Measurements from ENCODE around the gene ASF1B.
A peak's percentile ranks its signal among the peaks of the same experiment; 100 is the strongest.

ASF1B gene

GRCh38 chr19:14078411-14078810, 58.0 kb downstream of the ASF1B start:
- Histone ChIP-seq H4K20me1 (ENCODE audit: low read depth, low read length) (no peaks in the 10 kb centered on the region), H3K9ac (ENCODE audit: low read length) (no peak overlapping the region), H3K27ac (ENCODE audit: low read depth, low read length) (no peak overlapping the region), H3K4me3 (ENCODE audit: insufficient read depth, low read length, poor library complexity, severe bottlenecking) (no peak overlapping the region), H3F3A (ENCODE audit: insufficient read depth) (no peaks in the 10 kb centered on the region; the same call in 1 of the 2 replicates), H2AFZ (ENCODE audit: low read depth, low read length, severe bottlenecking) (no peak overlapping the region), H3K9me3 (ENCODE audit: insufficient read depth, low read length) (no peaks in the 10 kb centered on the region), H3K9me2 (replicated peaks; ENCODE audit: insufficient read depth, low read length) (no peaks in the 10 kb centered on the region), H3K27me3 (ENCODE audit: low read length) (no peaks in the 10 kb centered on the region), H3K36me3 (ENCODE audit: low read length) (no peaks in the 10 kb centered on the region), H3K79me2 (ENCODE audit: insufficient read depth, low read length) (no peaks in the 10 kb centered on the region), H3K4me2 (ENCODE audit: low read depth, low read length, poor library complexity, severe bottlenecking) (no peak overlapping the region)
- TF ChIP-seq, protein P1, sequence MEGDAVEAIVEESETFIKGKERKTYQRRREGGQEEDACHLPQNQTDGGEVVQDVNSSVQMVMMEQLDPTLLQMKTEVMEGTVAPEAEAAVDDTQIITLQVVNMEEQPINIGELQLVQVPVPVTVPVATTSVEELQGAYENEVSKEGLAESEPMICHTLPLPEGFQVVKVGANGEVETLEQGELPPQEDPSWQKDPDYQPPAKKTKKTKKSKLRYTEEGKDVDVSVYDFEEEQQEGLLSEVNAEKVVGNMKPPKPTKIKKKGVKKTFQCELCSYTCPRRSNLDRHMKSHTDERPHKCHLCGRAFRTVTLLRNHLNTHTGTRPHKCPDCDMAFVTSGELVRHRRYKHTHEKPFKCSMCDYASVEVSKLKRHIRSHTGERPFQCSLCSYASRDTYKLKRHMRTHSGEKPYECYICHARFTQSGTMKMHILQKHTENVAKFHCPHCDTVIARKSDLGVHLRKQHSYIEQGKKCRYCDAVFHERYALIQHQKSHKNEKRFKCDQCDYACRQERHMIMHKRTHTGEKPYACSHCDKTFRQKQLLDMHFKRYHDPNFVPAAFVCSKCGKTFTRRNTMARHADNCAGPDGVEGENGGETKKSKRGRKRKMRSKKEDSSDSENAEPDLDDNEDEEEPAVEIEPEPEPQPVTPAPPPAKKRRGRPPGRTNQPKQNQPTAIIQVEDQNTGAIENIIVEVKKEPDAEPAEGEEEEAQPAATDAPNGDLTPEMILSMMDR (IDR thresholded peaks at IDR 0.05; ENCODE audit: insufficient read depth, low read length, poor library complexity, severe bottlenecking), result no peak
- no peak for TF ChIP-seq EZH2phosphoT487 (conservative IDR thresholded peaks at IDR 0.05; ENCODE audit: low read length)

GRCh38 chr19:14073925-14074838, 62.2 kb downstream of the ASF1B start:
- no peaks in the 10 kb centered on the region for H3K9me2 ChIP-seq (replicated peaks; ENCODE audit: insufficient read depth, low read length)
- peak overlapping the region; percentile 43 for H3K27ac ChIP-seq (ENCODE audit: low read depth, low read length)

GRCh38 chr19:14073261-14073924, 63.0 kb downstream of the ASF1B start:
- Histone ChIP-seq H3K79me2 (ENCODE audit: insufficient read depth, low read length) (no peaks in the 10 kb centered on the region), H3K36me3 (ENCODE audit: low read length) (no peaks in the 10 kb centered on the region), H2AFZ (ENCODE audit: low read depth, low read length, severe bottlenecking) (peak overlapping the region; percentile 77), H3K27me3 (ENCODE audit: low read length) (no peaks in the 10 kb centered on the region), H4K20me1 (ENCODE audit: low read depth, low read length) (no peaks in the 10 kb centered on the region), H3K9ac (ENCODE audit: low read length) (peak overlapping the region; percentile 58), H3K4me2 (ENCODE audit: low read depth, low read length, poor library complexity, severe bottlenecking) (peak overlapping the region; percentile 99), H3K9me3 (ENCODE audit: insufficient read depth, low read length) (no peaks in the 10 kb centered on the region), H3K9me2 (replicated peaks; ENCODE audit: insufficient read depth, low read length) (no peaks in the 10 kb centered on the region), H3K4me3 (ENCODE audit: insufficient read depth, low read length, poor library complexity, severe bottlenecking) (peak overlapping the region; percentile 62), H3F3A (ENCODE audit: insufficient read depth) (no peaks in the 10 kb centered on the region; the same call in 1 of the 2 replicates), H3K27ac (ENCODE audit: low read depth, low read length) (peak overlapping the region; percentile 43)
- TF ChIP-seq, protein P1 (IDR thresholded peaks at IDR 0.05; ENCODE audit: insufficient read depth, low read length, poor library complexity, severe bottlenecking), result peak; percentile 16
- TF ChIP-seq EZH2phosphoT487 (conservative IDR thresholded peaks at IDR 0.05; ENCODE audit: low read length), result no peak

More at GRCh38 chr19:14073925-14074838, 62.2 kb downstream of the ASF1B start:
- H3K9me3 ChIP-seq (ENCODE audit: insufficient read depth, low read length), result no peaks in the 10 kb centered on the region
- H4K20me1 ChIP-seq (ENCODE audit: low read depth, low read length), result no peaks in the 10 kb centered on the region
- no peaks in the 10 kb centered on the region; the same call in 1 of the 2 replicates for H3F3A ChIP-seq (ENCODE audit: insufficient read depth)
- TF ChIP-seq, protein P1 (IDR thresholded peaks at IDR 0.05; ENCODE audit: insufficient read depth, low read length, poor library complexity, severe bottlenecking), result no peak
- TF ChIP-seq EZH2phosphoT487 (conservative IDR thresholded peaks at IDR 0.05; ENCODE audit: low read length), result no peak
- peak overlapping the region; percentile 58 for H3K9ac ChIP-seq (ENCODE audit: low read length)
- H3K36me3 ChIP-seq (ENCODE audit: low read length), result no peaks in the 10 kb centered on the region
- H3K4me3 ChIP-seq (ENCODE audit: insufficient read depth, low read length, poor library complexity, severe bottlenecking), result peak overlapping the region; percentile 58
- H3K27me3 ChIP-seq (ENCODE audit: low read length), result no peaks in the 10 kb centered on the region
- H3K79me2 ChIP-seq (ENCODE audit: insufficient read depth, low read length), result no peaks in the 10 kb centered on the region
- peak overlapping the region; percentile 61 for H2AFZ ChIP-seq (ENCODE audit: low read depth, low read length, severe bottlenecking)
- peak overlapping the region; percentile 99 for H3K4me2 ChIP-seq (ENCODE audit: low read depth, low read length, poor library complexity, severe bottlenecking)
